ENCODE measurements around the gene TLK2.
"Not testable (repeated sequence)": the region's sequence is repeated elsewhere in the genome, so short reads cannot be mapped to it uniquely, and the experiment has no call there.

Gene TLK2

DNA sequence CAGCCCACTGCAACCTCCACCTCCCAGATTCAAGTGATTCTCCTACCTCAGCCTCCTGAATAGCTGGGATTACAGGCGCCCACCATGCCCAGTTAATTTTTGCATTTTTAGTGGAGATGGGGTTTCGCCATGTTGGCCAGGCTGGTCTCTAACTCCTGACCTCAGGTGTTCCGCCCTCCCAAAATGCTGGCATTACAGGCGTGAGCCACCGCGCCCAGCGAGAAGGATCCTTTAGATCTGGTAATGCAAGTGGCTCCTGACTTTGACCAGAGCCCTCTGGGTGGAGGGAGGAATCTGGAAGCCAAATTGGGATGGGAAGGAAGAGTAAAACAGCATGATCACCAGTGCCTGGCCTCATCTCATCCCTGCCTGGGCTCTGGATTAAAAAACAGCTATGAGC is 13.4 kb upstream of the TLK2 start:
- H3K9me3 ChIP-seq (ENCODE audit: control insufficient read depth, insufficient read depth, low read depth, low read length); H3K36me3 ChIP-seq (ENCODE audit: control insufficient read depth, insufficient read depth, low read length); H3K27ac ChIP-seq (ENCODE audit: low read depth, low read length); H3K9ac ChIP-seq (ENCODE audit: low read length); H3K4me1 ChIP-seq (ENCODE audit: control insufficient read depth, insufficient read depth, low read length); H3K27me3 ChIP-seq (ENCODE audit: control insufficient read depth, insufficient read depth, low read length); H3K4me3 ChIP-seq (ENCODE audit: low read depth, low read length): not testable (repeated sequence)

DNA sequence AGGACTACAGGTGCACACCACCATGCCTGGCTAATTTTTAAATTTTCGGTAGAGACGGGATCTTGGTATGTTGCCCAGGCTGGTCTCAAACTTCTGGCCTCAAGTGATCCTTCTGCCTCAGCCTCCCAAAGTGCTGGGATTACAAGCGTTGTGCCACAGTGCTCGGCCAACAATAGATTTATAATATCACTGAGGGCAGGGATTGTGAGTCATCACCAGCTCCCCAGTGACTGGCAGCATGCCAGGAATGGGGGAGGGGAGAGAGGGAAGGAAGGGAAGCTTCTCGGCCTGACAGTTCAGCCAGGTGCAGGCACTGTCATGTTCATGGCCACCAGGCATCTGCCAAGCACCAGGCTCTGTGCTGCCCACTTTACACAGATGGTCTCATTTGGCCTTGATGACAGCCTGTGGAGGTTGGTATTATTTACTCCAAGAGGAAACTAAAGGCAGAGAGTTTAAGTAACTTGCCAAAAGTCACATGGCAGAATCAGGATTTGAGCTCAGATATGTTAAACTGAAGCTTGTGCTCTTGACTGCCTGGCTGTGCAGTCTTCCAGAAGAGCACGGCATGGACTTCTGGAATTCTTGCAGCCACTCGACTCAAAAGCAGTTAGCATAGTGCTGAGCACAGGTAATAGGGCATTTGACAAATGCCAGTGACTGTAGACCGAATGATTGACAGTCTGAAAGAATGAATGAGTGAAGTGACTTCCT is 7.8 kb upstream of the TLK2 start:
- H3K36me3 ChIP-seq (ENCODE audit: control insufficient read depth, insufficient read depth, low read length); H3K9me3 ChIP-seq (ENCODE audit: control insufficient read depth, insufficient read depth, low read depth, low read length); H3K27me3 ChIP-seq (ENCODE audit: control insufficient read depth, insufficient read depth, low read length); H3K9ac ChIP-seq (ENCODE audit: low read length); H3K27ac ChIP-seq (ENCODE audit: low read depth, low read length); H3K4me3 ChIP-seq (ENCODE audit: low read depth, low read length): not testable (repeated sequence)
- H3K4me1 ChIP-seq (ENCODE audit: control insufficient read depth, insufficient read depth, low read length): peaks cover 13% of the 10 kb centered on the region

DNA sequence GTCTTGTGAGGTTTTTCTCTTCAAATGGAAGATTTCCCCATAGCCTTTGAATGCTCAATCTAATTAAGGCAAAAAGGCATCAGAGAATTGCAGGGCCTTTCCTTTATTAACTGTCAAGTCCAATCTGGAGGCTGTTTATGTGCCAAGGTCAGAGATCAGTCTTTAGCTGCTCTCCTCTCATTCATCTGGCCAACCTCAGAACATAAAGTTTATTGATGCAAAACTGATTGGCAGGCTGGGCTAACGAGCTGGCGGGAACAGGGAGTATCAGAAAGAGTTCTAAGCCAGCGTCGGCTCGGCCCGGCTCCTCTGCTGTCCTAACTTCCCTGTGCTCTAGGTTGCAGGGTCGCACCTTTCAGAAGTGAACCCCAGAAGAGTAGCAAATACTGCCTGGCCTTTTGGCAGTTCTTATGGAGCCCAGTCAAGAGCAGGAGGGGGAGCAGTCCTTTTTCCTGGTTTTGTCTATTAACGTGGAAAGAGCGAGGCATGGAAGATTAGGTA is 7.2 kb upstream of the TLK2 start:
- H3K4me1 ChIP-seq (ENCODE audit: control insufficient read depth, insufficient read depth, low read length): peaks cover 13% of the 10 kb centered on the region
- not testable (repeated sequence) for H3K9me3 ChIP-seq (ENCODE audit: control insufficient read depth, insufficient read depth, low read depth, low read length); H3K4me3 ChIP-seq (ENCODE audit: low read depth, low read length); H3K9ac ChIP-seq (ENCODE audit: low read length); H3K27ac ChIP-seq (ENCODE audit: low read depth, low read length); H3K36me3 ChIP-seq (ENCODE audit: control insufficient read depth, insufficient read depth, low read length); H3K27me3 ChIP-seq (ENCODE audit: control insufficient read depth, insufficient read depth, low read length)

DNA sequence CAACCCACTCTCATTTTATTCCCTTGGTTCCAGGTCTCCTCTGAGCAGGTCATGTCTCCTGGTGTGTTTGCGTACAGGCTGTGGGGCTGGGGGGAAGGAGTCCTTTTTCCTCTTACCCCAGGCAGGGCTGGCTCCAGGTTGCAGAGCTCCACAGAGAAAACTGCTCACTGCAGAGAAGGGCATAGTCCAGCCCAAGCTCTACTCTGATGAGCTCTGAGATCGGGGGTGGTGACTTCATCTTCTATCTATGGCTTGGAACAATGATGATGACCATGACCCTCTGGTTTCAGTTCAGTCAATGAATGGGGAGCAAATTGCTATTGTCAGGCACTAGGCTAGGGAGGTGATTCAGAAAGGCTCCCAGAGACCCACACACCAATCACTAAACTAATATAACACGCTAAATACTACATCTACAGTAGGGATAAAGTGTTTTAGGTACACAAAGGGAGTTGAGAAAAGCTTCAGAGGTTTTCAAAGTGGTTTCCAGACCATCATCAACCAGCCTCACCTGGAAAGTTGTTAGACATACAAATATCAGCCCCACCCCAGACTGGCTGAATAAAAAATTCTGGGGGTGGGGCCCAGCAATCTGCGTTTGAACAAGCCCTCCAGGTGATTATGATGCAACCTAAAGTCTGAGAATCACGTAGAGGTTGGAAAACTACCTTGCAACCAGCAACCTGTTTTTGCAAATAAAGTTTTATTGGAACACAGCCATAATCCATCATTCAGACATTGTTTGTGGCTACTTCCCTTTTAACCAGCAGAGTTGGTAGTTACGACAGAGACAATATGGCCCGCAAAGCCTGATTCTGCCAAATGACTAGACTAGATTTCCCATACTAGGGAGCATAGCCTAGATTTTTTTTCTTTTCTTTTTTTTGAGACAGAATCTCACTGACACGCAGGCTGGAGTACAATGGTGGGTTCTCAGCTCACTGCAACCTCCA is 5.3 kb upstream of the TLK2 start:
- not testable (repeated sequence) for H3K9me3 ChIP-seq (ENCODE audit: control insufficient read depth, insufficient read depth, low read depth, low read length); H3K4me3 ChIP-seq (ENCODE audit: low read depth, low read length); H3K36me3 ChIP-seq (ENCODE audit: control insufficient read depth, insufficient read depth, low read length); H3K9ac ChIP-seq (ENCODE audit: low read length); H3K27ac ChIP-seq (ENCODE audit: low read depth, low read length); H3K27me3 ChIP-seq (ENCODE audit: control insufficient read depth, insufficient read depth, low read length)
- H3K4me1 ChIP-seq (ENCODE audit: control insufficient read depth, insufficient read depth, low read length): peaks cover 13% of the 10 kb centered on the region

DNA sequence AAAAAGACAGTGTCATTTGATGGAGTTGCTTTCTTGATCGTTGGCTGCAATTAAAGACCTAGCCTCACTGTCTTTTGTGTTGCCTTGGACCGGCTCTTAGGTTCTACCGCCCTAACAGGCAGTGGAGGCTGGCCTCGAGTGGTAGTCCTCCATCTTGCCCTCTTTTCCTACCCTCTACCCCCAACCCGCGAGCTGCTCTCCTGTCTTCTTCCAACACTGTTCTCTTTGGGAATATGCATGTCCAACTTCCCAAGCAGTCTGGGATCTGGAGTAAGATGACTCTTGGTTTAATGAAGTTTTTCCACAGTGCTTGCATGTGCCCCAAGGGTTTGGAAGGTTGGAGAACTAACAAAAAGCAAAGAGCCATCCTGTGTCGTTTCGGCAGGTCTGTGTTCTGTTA is 1.5 kb upstream of the TLK2 start:
- H3K27ac ChIP-seq (ENCODE audit: low read depth, low read length); H3K9me3 ChIP-seq (ENCODE audit: control insufficient read depth, insufficient read depth, low read depth, low read length); H3K27me3 ChIP-seq (ENCODE audit: control insufficient read depth, insufficient read depth, low read length); H3K36me3 ChIP-seq (ENCODE audit: control insufficient read depth, insufficient read depth, low read length); H3K9ac ChIP-seq (ENCODE audit: low read length); H3K4me1 ChIP-seq (ENCODE audit: control insufficient read depth, insufficient read depth, low read length): not testable (repeated sequence)
- H3K4me3 ChIP-seq (ENCODE audit: low read depth, low read length): peak overlapping the region; percentile 62

DNA sequence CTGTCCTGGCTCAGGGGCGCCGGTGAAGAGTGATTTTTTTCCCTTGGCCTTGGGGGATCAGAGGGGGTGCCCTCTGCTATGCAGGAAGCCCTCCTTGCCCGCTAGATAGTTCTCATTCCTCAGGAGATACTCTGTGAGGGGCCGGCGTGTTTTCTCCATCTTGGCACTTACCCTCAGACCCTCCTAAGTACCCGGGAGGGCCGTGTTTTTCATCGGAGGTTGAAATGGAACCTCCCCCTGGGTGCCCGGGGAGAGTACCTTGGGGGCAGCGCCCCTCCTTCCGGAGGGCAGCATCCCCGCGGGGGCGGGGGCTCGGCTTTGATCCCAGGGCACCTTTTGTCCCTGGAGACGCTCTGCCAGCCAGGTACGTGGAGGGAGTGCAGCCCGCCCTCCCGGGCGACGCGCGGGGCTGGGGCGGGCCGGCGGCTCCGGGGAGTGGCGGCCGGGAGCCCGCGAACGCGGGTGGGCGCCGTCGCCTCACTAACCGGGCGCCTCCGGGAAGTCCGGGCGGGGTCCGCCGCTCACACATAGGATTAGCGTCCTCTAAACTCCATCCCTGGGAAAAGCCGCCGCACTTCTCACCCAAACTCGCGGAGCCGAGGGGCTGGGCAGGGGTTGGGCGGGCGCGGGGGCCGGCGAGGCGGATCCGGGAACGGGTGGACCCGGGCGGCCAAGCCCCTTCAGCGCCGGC is 762 bp upstream of the TLK2 start:
- H3K4me3 ChIP-seq (ENCODE audit: low read depth, low read length): peak overlapping the region; percentile 62
- H3K27ac ChIP-seq (ENCODE audit: low read depth, low read length); H3K27me3 ChIP-seq (ENCODE audit: control insufficient read depth, insufficient read depth, low read length): not testable (repeated sequence)

DNA sequence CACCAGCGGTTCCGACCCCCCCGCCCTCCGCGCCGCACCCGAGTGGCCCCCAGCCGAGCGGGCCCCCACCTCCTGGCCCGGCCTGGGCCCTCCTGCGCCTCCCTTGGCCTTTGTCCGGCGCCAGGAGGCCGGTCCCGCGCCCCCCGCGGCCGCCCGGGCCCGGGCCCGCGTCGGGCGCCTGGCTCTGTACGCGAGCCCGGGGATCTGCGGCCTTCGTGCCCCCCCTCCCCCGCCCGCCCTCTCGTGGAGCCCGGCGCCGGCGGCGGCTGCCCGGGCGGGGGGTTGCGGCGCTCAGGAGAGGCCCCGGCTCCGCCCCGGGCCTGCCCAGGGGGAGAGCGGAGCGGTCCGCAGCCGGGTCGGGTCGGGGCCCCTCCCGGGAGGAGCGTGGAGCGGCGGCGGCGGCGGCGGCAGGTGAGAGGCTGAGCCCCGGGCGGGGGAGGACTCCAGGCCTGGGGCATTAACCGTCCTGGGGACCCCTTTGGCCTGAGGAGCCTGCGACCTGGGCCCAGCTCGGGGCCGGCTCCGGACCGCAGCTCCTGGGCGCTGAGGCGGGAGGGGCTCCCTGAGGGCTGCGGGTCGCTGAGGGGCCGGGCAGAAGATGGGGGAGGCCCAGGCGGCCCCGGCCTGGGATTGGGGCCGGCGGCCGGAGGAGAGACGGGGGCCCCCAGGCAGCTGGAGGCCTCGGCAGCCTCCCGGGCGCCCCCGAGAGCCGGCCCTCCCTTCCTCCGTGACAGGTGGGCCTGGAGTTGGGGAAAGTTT is 434 bp downstream of the TLK2 start:
- H3K9ac ChIP-seq (ENCODE audit: low read length): peak overlapping the region; percentile 78
- H3K36me3 ChIP-seq (ENCODE audit: control insufficient read depth, insufficient read depth, low read length); H3K9me3 ChIP-seq (ENCODE audit: control insufficient read depth, insufficient read depth, low read depth, low read length); H3K4me1 ChIP-seq (ENCODE audit: control insufficient read depth, insufficient read depth, low read length); H3K27me3 ChIP-seq (ENCODE audit: control insufficient read depth, insufficient read depth, low read length): not testable (repeated sequence)
- H3K27ac ChIP-seq (ENCODE audit: low read depth, low read length): peak overlapping the region; percentile 72; the same call in 1 of the 2 replicates
- peak overlapping the region; percentile 65 for H3K4me3 ChIP-seq (ENCODE audit: low read depth, low read length)

More for the DNA sequence above, 762 bp upstream of the TLK2 start:
- H3K4me1 ChIP-seq (ENCODE audit: control insufficient read depth, insufficient read depth, low read length); H3K36me3 ChIP-seq (ENCODE audit: control insufficient read depth, insufficient read depth, low read length); H3K9me3 ChIP-seq (ENCODE audit: control insufficient read depth, insufficient read depth, low read depth, low read length): not testable (repeated sequence)
- H3K9ac ChIP-seq (ENCODE audit: low read length): peak overlapping the region; percentile 72

DNA sequence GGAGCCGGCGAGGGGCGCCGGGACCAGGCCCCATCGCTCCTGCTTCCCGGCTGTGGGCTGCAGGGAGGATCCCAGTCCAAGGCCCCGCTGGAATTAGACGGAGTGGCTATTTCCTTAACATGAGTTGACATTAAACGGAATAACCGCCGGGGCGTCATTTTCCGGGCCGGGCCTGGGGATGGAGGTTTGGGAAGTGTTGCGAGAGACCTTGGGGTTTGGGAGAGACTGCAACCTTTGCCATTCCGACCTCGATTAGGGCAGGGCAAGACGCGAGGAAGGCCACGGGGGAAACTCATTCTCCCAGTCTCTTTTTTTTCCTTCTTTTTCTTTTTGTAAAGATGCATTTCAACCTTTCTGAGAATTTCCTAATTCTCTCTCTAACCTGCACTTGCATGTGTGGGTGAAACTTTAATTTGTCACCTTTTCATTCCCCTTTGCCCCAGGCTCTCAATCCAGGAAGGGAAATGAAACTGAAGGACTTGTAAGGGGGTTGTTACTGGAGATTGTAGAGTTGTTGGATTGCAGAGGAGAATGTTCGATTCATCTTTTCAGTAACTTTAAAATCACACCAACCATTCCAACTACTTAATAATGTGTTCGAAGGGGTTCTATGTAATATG is 1.1 kb downstream of the TLK2 start:
- not testable (repeated sequence) for H3K27me3 ChIP-seq (ENCODE audit: control insufficient read depth, insufficient read depth, low read length); H3K9me3 ChIP-seq (ENCODE audit: control insufficient read depth, insufficient read depth, low read depth, low read length); H3K4me1 ChIP-seq (ENCODE audit: control insufficient read depth, insufficient read depth, low read length); H3K36me3 ChIP-seq (ENCODE audit: control insufficient read depth, insufficient read depth, low read length)
- H3K27ac ChIP-seq (ENCODE audit: low read depth, low read length): peak overlapping the region; percentile 72; the same call in 1 of the 2 replicates
- peak overlapping the region; percentile 78 for H3K9ac ChIP-seq (ENCODE audit: low read length)
- peak overlapping the region; percentile 65 for H3K4me3 ChIP-seq (ENCODE audit: low read depth, low read length)

DNA sequence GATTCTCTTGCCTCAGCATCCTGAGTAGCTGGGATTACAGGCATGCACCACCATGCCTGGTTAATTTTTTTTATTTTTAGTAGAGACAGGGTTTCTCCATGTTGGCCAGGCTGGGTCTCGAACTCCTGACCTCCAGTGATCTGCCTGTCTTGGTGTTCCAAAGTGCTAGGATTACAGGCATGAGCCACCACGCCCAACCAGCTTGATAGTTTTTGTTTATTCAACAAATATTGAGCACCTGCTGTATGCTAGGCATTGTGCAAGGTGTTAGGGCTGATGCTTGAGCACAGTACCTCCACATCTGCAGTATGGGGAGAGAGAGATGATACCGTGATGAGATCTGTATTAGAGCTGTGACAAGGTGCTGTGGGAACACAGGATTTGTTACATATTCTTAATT is 3.9 kb downstream of the TLK2 start:
- H3K27ac ChIP-seq (ENCODE audit: low read depth, low read length); H3K4me3 ChIP-seq (ENCODE audit: low read depth, low read length); H3K4me1 ChIP-seq (ENCODE audit: control insufficient read depth, insufficient read depth, low read length); H3K27me3 ChIP-seq (ENCODE audit: control insufficient read depth, insufficient read depth, low read length); H3K9ac ChIP-seq (ENCODE audit: low read length); H3K9me3 ChIP-seq (ENCODE audit: control insufficient read depth, insufficient read depth, low read depth, low read length): not testable (repeated sequence)
- peaks cover 15% of the 10 kb centered on the region for H3K36me3 ChIP-seq (ENCODE audit: control insufficient read depth, insufficient read depth, low read length)

DNA sequence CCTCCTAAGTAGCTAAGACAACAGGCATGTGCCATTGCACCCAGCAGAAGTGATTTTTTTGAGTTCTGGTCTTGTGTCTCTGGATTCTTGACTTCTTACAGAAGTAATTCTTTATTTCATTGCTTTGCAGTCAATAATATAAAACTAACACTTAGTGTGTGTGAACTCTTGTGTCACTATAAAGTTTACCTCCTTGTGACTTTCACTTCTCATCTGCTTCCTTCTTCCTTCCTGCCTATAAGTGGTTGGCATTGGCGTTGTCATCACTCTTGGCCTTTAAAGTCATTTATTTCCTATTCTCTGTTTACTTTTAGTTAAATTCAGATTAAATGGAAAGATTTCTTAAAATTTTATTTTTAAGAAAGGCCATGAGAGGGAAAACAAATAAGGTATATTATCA is 12.4 kb downstream of the TLK2 start:
- H3K27ac ChIP-seq (ENCODE audit: low read depth, low read length); H3K36me3 ChIP-seq (ENCODE audit: control insufficient read depth, insufficient read depth, low read length); H3K9me3 ChIP-seq (ENCODE audit: control insufficient read depth, insufficient read depth, low read depth, low read length): not testable (repeated sequence)

More for the DNA sequence above, 12.4 kb downstream of the TLK2 start:
- not testable (repeated sequence) for H3K27me3 ChIP-seq (ENCODE audit: control insufficient read depth, insufficient read depth, low read length); H3K4me1 ChIP-seq (ENCODE audit: control insufficient read depth, insufficient read depth, low read length); H3K9ac ChIP-seq (ENCODE audit: low read length); H3K4me3 ChIP-seq (ENCODE audit: low read depth, low read length)

Measured in HUES6 (cell line).